Keratinocyte (primary cell): ENCODE data around the gene ARMC9. TPM values are rescaled to one million over a fixed set of nuclear protein-coding genes. Genes with fewer than 3 reads are reported as not detected.

Experiments
- DNase-seq: peaks from one replicate; pipeline ENCODE4 v3.0.0-alpha.2; 2011; ENCODE audit warnings: low read depth, missing footprints, low spot score
- FAIRE-seq: peaks from 2 replicates; lab custom pipeline; 2011; peaks lifted over from hg19 to GRCh38; lab: Jason Lieb, UNC
- H2AFZ ChIP-seq: 2 replicates; pipeline ENCODE4 v1.6.0; 2012; ENCODE audit warnings: low read length, control low read depth, inconsistent platforms; ENCODE audit not compliant: control insufficient read depth
- H3K27ac ChIP-seq: 2 replicates; pipeline ENCODE4 v1.5.1; 2011; ENCODE audit warnings: low read length; ENCODE audit not compliant: control insufficient read depth, insufficient read depth
- H3K27me3 ChIP-seq: 3 replicates; pipeline ENCODE4 v1.6.0; 2011; ENCODE audit warnings: low read length; ENCODE audit not compliant: control insufficient read depth, insufficient read depth; ENCODE audit errors: extremely low read depth
- H3K36me3 ChIP-seq, 2 experiments: 2 replicates in 1 of 2; 3 replicates in 1 of 2; pipeline ENCODE4 v1.5.1; 2011; ENCODE audit warnings: low read length in 2 of 2, mild to moderate bottlenecking in 1 of 2; ENCODE audit not compliant: control insufficient read depth in 2 of 2, insufficient read depth in 2 of 2; ENCODE audit errors: extremely low read depth in 1 of 2
- H3K4me1 ChIP-seq: 3 replicates; pipeline ENCODE4 v1.5.1; 2011; ENCODE audit warnings: low read length; ENCODE audit not compliant: control insufficient read depth, insufficient read depth; ENCODE audit errors: extremely low read depth
- H3K4me2 ChIP-seq: 3 replicates; pipeline ENCODE4 v1.6.0; 2011; ENCODE audit warnings: low read depth, low read length; ENCODE audit not compliant: control insufficient read depth, insufficient read depth; ENCODE audit errors: extremely low read depth
- H3K4me3 ChIP-seq, 3 experiments: fragments of 200-600 bp in 1 of 3; sonication (generic) in 1 of 3; 2 replicates in 2 of 3; 3 replicates in 1 of 3; pipeline ENCODE4 v1.5.1; 2011 to 2016; ENCODE audit warnings: low read length in 3 of 3, mild to moderate bottlenecking in 3 of 3, control low read depth in 2 of 3, inconsistent platforms in 1 of 3, low read depth in 1 of 3, mixed read lengths in 1 of 3, mixed run types in 1 of 3, moderate library complexity in 1 of 3; ENCODE audit not compliant: control insufficient read depth in 2 of 3, insufficient read depth in 2 of 3; ENCODE audit errors: extremely low read depth in 1 of 3
- H3K79me2 ChIP-seq: 2 replicates; pipeline ENCODE4 v1.6.0; 2012; ENCODE audit warnings: low read length; ENCODE audit not compliant: control insufficient read depth, insufficient read depth
- H3K9ac ChIP-seq: 3 replicates; pipeline ENCODE4 v1.6.0; 2011; ENCODE audit warnings: low read length; ENCODE audit not compliant: control insufficient read depth, insufficient read depth; ENCODE audit errors: extremely low read depth
- H3K9me1 ChIP-seq: 3 replicates; pipeline ENCODE4 v1.6.0; 2011; ENCODE audit warnings: low read length; ENCODE audit not compliant: control insufficient read depth, insufficient read depth; ENCODE audit errors: extremely low read depth
- H3K9me3 ChIP-seq: 2 replicates; pipeline ENCODE4 v1.5.1; 2012; ENCODE audit warnings: low read depth, low read length; ENCODE audit not compliant: control insufficient read depth
- H4K20me1 ChIP-seq: 3 replicates; pipeline ENCODE4 v1.6.0; 2011; ENCODE audit warnings: low read length; ENCODE audit not compliant: control insufficient read depth, insufficient read depth; ENCODE audit errors: extremely low read depth
- CTCF ChIP-seq, 3 experiments: IDR thresholded peaks in 1 of 3; conservative IDR thresholded peaks in 1 of 3; optimal IDR thresholded peaks in 1 of 3; 2 replicates in 2 of 3; 3 replicates in 1 of 3; pipeline versions ENCODE3 to v1.5.1; 2011; ENCODE audit warnings: low read length in 3 of 3, mild to moderate bottlenecking in 3 of 3, moderate library complexity in 2 of 3, control low read depth in 1 of 3, inconsistent platforms in 1 of 3; ENCODE audit not compliant: insufficient read depth in 2 of 3; ENCODE audit errors: extremely low read depth in 1 of 3
- EZH2 ChIP-seq: IDR thresholded peaks from one replicate; pipeline ENCODE4 v1.6.1; 2012; ENCODE audit warnings: inconsistent platforms, mild to moderate bottlenecking, low read length, moderate library complexity
- dilution Hi-C: fragments of 300-500 bp; cut with MboI; formaldehyde crosslinking; loops from one replicate; pipeline ENCODE4 v1.7.0; 2020; ENCODE audit warnings: low sequenced_read_pairs; ENCODE audit not compliant: extremely low pct_ligation_motif_present
- polyA plus RNA-seq, 5 experiments: library from polyadenylated mRNA; depleted of rRNA in 3 of 5; stranded (reverse) in 3 of 5; stranded (forward) in 1 of 5; unstranded in 1 of 5; fragments of >200 nt; gene quantifications; 1 replicate in 1 of 5; 2 replicates in 3 of 5; 3 replicates in 1 of 5; pipeline versions ENCODE4 v1.2.1 to v1.2.3, GENCODE V29; 2011 to 2012; ENCODE audit warnings: missing spikeins in 2 of 5, low read depth in 1 of 5, low replicate concordance in 1 of 5

Gene ARMC9
- polyA plus RNA-seq, 1 donor (not counting 4 experiments of a cell fraction or from before 2014, with no cell fraction given) = 16.2 TPM

GRCh38 chr2:231260442-231261208 is 62.2 kb downstream of the ARMC9 start:
- H3K27ac ChIP-seq = no peak overlapping the region
- H3K9me1 ChIP-seq = no peaks in the 10 kb centered on the region
- H3K9ac ChIP-seq = no peak overlapping the region
- H3K27me3 ChIP-seq = no peaks in the 10 kb centered on the region
- dilution Hi-C loops = no loop called here
- H3K79me2 ChIP-seq = no peaks in the 10 kb centered on the region
- no peaks in the 10 kb centered on the region for H3K9me3 ChIP-seq
- DNase-seq (no peak), FAIRE-seq (no peak)
- H4K20me1 ChIP-seq = no peaks in the 10 kb centered on the region
- no peaks in the 10 kb centered on the region for H3K4me1 ChIP-seq
- peaks cover 0 to 3% of the 10 kb centered on the region in 2 experiments for H3K36me3 ChIP-seq
- no peak overlapping the region for H3K4me2 ChIP-seq
- H2AFZ ChIP-seq = no peak overlapping the region
- TF ChIP-seq CTCF (optimal IDR thresholded peaks at IDR 0.05 in 1 of 3, IDR thresholded peaks at IDR 0.05 in 1 of 3, conservative IDR thresholded peaks at IDR 0.05 in 1 of 3; ENCODE audit: extremely low read depth in 1 of 3, insufficient read depth in 2 of 3, low read length in 3 of 3) (no peak), EZH2 (no peak)
- H3K4me3 ChIP-seq = no peak overlapping the region

GRCh38 chr2:231263118-231263831 is 64.8 kb downstream of the ARMC9 start:
- Histone ChIP-seq H3K9ac (no peak overlapping the region), H3K9me3 (no peaks in the 10 kb centered on the region), H4K20me1 (no peaks in the 10 kb centered on the region), H3K79me2 (no peaks in the 10 kb centered on the region), H2AFZ (no peak overlapping the region), H3K4me3 (no peak overlapping the region), H3K27ac (no peak overlapping the region), H3K9me1 (no peaks in the 10 kb centered on the region), H3K4me1 (no peaks in the 10 kb centered on the region), H3K27me3 (no peaks in the 10 kb centered on the region), H3K4me2 (no peak overlapping the region), H3K36me3 (peaks cover 0 to 3% of the 10 kb centered on the region in 2 experiments)
- TF ChIP-seq EZH2 = no peak
- no peak for TF ChIP-seq CTCF (optimal IDR thresholded peaks at IDR 0.05 in 1 of 3, IDR thresholded peaks at IDR 0.05 in 1 of 3, conservative IDR thresholded peaks at IDR 0.05 in 1 of 3; ENCODE audit: extremely low read depth in 1 of 3, insufficient read depth in 2 of 3, low read length in 3 of 3)
- no peak for DNase-seq
- dilution Hi-C loops = no loop called here
- FAIRE-seq = no peak
